ENCODE data around the gene STXBP5. TPM values are rescaled to one million over a fixed set of nuclear protein-coding genes. Genes with fewer than 3 reads are reported as not detected.

STXBP5 gene
- total RNA-seq, 6 donors from 2014 or later: 10.5 to 26.5 (median 15.7) TPM

GRCh38 chr6:147337921-147338320 lies 133.7 kb downstream of the STXBP5 start:
- ATAC-seq (ENCODE audit: low FRiP score in 2 of 2): no peak
- Histone ChIP-seq H3K27me3 (no peaks in the 10 kb centered on the region), H3K9me3 (no peaks in the 10 kb centered on the region), H3K4me1 (no peaks in the 10 kb centered on the region), H3K27ac (no peak overlapping the region), H3K36me3 (peaks cover 0 to 8% (median 2%) of the 10 kb centered on the region in 4 donors), H3K4me3 (no peak overlapping the region)
- WGBS, 2 donors: 88 to 92% methylated on average over 3 of the region's 3 CpGs
- no peak for DNase-seq
- no peak for TF ChIP-seq POLR2AphosphoS5 (IDR thresholded peaks at IDR 0.05)
- TF ChIP-seq CTCF (IDR thresholded peaks at IDR 0.05): no peak
- TF ChIP-seq EP300 (IDR thresholded peaks at IDR 0.05): no peak
- no peak for TF ChIP-seq POLR2A (IDR thresholded peaks at IDR 0.05)

- no peak for ATAC-seq (ENCODE audit: low FRiP score in 2 of 2)
- H3K27me3 ChIP-seq: no peaks in the 10 kb centered on the region
- DNase-seq: no peak
- H3K9me3 ChIP-seq: no peaks in the 10 kb centered on the region
- TF ChIP-seq EP300 (IDR thresholded peaks at IDR 0.05) (no peak), POLR2AphosphoS5 (IDR thresholded peaks at IDR 0.05) (no peak), CTCF (IDR thresholded peaks at IDR 0.05) (no peak), POLR2A (IDR thresholded peaks at IDR 0.05) (no peak)
- H3K27ac ChIP-seq: no peak overlapping the region
- WGBS, 2 donors: 91 to 100% methylated on average over 1 of the region's 1 CpG
- peaks cover 0 to 12% (median 6%) of the 10 kb centered on the region in 4 donors for H3K36me3 ChIP-seq
- no peaks in the 10 kb centered on the region for H3K4me1 ChIP-seq
- H3K4me3 ChIP-seq: no peak overlapping the region
Measured at GRCh38 chr6:147341486-147341885, 137.3 kb downstream of the STXBP5 start.

GRCh38 chr6:147345902-147346301 lies 141.7 kb downstream of the STXBP5 start:
- Histone ChIP-seq H3K4me3 (no peak overlapping the region), H3K4me1 (no peaks in the 10 kb centered on the region), H3K27ac (no peak overlapping the region), H3K27me3 (no peaks in the 10 kb centered on the region), H3K9me3 (no peaks in the 10 kb centered on the region), H3K36me3 (peaks cover 0 to 15% (median 5%) of the 10 kb centered on the region in 4 donors)
- WGBS, 2 donors: 91% methylated on average over 2 of the region's 2 CpGs
- no peak for DNase-seq
- TF ChIP-seq CTCF (IDR thresholded peaks at IDR 0.05) (no peak), POLR2A (IDR thresholded peaks at IDR 0.05) (no peak), POLR2AphosphoS5 (IDR thresholded peaks at IDR 0.05) (no peak), EP300 (IDR thresholded peaks at IDR 0.05) (no peak)
- ATAC-seq (ENCODE audit: low FRiP score in 2 of 2): no peak

GRCh38 chr6:147347179-147347881 lies 143.1 kb downstream of the STXBP5 start:
- H3K4me3 ChIP-seq: no peak overlapping the region
- peaks cover 0 to 10% (median 5%) of the 10 kb centered on the region in 4 donors for H3K36me3 ChIP-seq
- H3K27ac ChIP-seq: no peak overlapping the region
- H3K4me1 ChIP-seq: no peaks in the 10 kb centered on the region
- DNase-seq (no peak), ATAC-seq (ENCODE audit: low FRiP score in 2 of 2) (no peak)
- TF ChIP-seq CTCF (IDR thresholded peaks at IDR 0.05) (no peak), POLR2AphosphoS5 (IDR thresholded peaks at IDR 0.05) (no peak), POLR2A (IDR thresholded peaks at IDR 0.05) (no peak), EP300 (IDR thresholded peaks at IDR 0.05) (no peak)
- WGBS, 2 donors: 98 to 99% methylated on average over 2 of the region's 2 CpGs
- H3K27me3 ChIP-seq: no peaks in the 10 kb centered on the region
- no peaks in the 10 kb centered on the region for H3K9me3 ChIP-seq

Measured in upper lobe of left lung (tissue), 6 donors.